HepG2 (cell line): ENCODE measurements around the gene MED20. TPM values are rescaled to one million over a fixed set of nuclear protein-coding genes. Genes with fewer than 3 reads are reported as not detected.
A peak's percentile ranks its signal among the peaks of the same experiment; 100 is the strongest.

Source experiments
- ATAC-seq: fragments of 200-7000 bp; cut with Tn5 transposase; 3 replicates; pipeline ENCODE4 v1.9.1; 2020; ENCODE audit warnings: mild to moderate bottlenecking, moderate library complexity
- BruUV-seq: library from RNA; stranded (reverse); fragments of 400-500 nt; replicated peaks from 2 replicates; lab custom pipeline; 2021; lab: Mats Ljungman, UMichigan
- CTCF ChIA-PET: fragments of 300-600 bp; formaldehyde crosslinking; extraction: SDS; loops from one replicate; lab custom pipeline; 2021; ENCODE audit warnings: low total read pairs, inconsistent platforms, low intra/inter-chr PET ratio; lab: Yijun Ruan, JAX
- POLR2A ChIA-PET: fragments of 350-600 bp; sonication (Branson Sonifier 250); formaldehyde crosslinking; loops from one replicate; lab custom pipeline; 2020; ENCODE audit warnings: antibody characterized with exemption, inconsistent platforms; lab: Yijun Ruan, JAX
- DNase-seq: peaks from one replicate; pipeline ENCODE4 v3.0.0-alpha.2; 2015; ENCODE audit warnings: low spot score
- FAIRE-seq: peaks from 3 replicates; lab custom pipeline; 2011; peaks lifted over from hg19 to GRCh38; lab: Jason Lieb, UNC
- H2AFZ ChIP-seq: one replicate; pipeline ENCODE4 v1.6.1; 2011; ENCODE audit warnings: low read length, inconsistent platforms
- H3K27ac ChIP-seq: fragments of 300-600 bp; 3 replicates; pipeline ENCODE4 v1.8.0; 2011; ENCODE audit warnings: mixed run types, mild to moderate bottlenecking, mixed read lengths, low read length, inconsistent platforms; ENCODE audit not compliant: insufficient read depth; ENCODE audit errors: extremely low read length
- H3K27me3 ChIP-seq, 2 experiments: fragments of 200-600 bp in 1 of 2; 2 replicates in 1 of 2; 3 replicates in 1 of 2; pipeline versions ENCODE4 v1.6.0 to v1.8.0; 2011; ENCODE audit warnings: low read length in 2 of 2, mild to moderate bottlenecking in 2 of 2, moderate library complexity in 2 of 2, inconsistent platforms in 1 of 2; ENCODE audit not compliant: insufficient read depth in 2 of 2, control insufficient read depth in 1 of 2
- H3K36me3 ChIP-seq, 2 experiments: fragments of 200-600 bp in 1 of 2; replicated peaks in 1 of 2; 2 replicates in 1 of 2; 3 replicates in 1 of 2; pipeline versions ENCODE4 v1.5.1 to v1.8.0; 2011; ENCODE audit warnings: low read length in 2 of 2, inconsistent platforms in 1 of 2; ENCODE audit not compliant: insufficient read depth in 2 of 2, control insufficient read depth in 1 of 2
- H3K4me1 ChIP-seq: 2 replicates; pipeline ENCODE4 v1.5.1; 2012; ENCODE audit warnings: low read length, inconsistent platforms; ENCODE audit not compliant: insufficient read depth
- H3K4me2 ChIP-seq: 2 replicates; pipeline ENCODE4 v1.6.0; 2011; ENCODE audit warnings: low read depth, low read length, inconsistent platforms
- H3K4me3 ChIP-seq, 3 experiments: fragments of 200-600 bp in 1 of 3; sonication (generic), shearing (Covaris generic) in 1 of 3; replicated peaks in 1 of 3; 2 replicates each; pipeline ENCODE4 v1.5.1; 2011 to 2016; ENCODE audit warnings: low read length in 3 of 3, inconsistent platforms in 2 of 3, low read depth in 2 of 3, mild to moderate bottlenecking in 2 of 3, control low read depth in 1 of 3, mixed read lengths in 1 of 3; ENCODE audit not compliant: insufficient read depth in 1 of 3
- H3K79me2 ChIP-seq: one replicate; pipeline ENCODE4 v1.6.1; 2011; ENCODE audit warnings: low read length, inconsistent platforms; ENCODE audit not compliant: insufficient read depth
- H3K9ac ChIP-seq: 2 replicates; pipeline ENCODE4 v1.6.0; 2011; ENCODE audit warnings: mild to moderate bottlenecking, low read depth, low read length, inconsistent platforms; ENCODE audit not compliant: insufficient read depth
- H3K9me3 ChIP-seq: 2 replicates; pipeline ENCODE4 v1.5.1; 2012; ENCODE audit warnings: mild to moderate bottlenecking, low read length
- H4K20me1 ChIP-seq: 2 replicates; pipeline ENCODE4 v1.6.0; 2011; ENCODE audit warnings: inconsistent platforms, mild to moderate bottlenecking, low read length, moderate library complexity; ENCODE audit not compliant: insufficient read depth
- CTCF ChIP-seq: sonication (generic); formaldehyde crosslinking; IDR thresholded peaks from 2 replicates; pipeline ENCODE4 v1.5.0; 2020; ENCODE audit warnings: mild to moderate bottlenecking, missing genetic modification reagents, moderate library complexity
- EHMT2 ChIP-seq: fragments of 200-600 bp; sonication (generic); IDR thresholded peaks from 2 replicates; pipeline ENCODE4 v1.7.0; 2017; ENCODE audit warnings: antibody characterized with exemption, low read depth, low read length, borderline replicate concordance
- ERF ChIP-seq: IDR thresholded peaks from 2 replicates; pipeline ENCODE4 v1.6.1; 2018; ENCODE audit warnings: missing biosample characterization, missing genetic modification reagents
- FOXA3 ChIP-seq: IDR thresholded peaks from 2 replicates; pipeline ENCODE4 v1.6.1; 2016; ENCODE audit warnings: missing genetic modification reagents, missing compliant biosample characterization
- FOXK1 ChIP-seq: sonication (generic); formaldehyde crosslinking; IDR thresholded peaks from 2 replicates; pipeline ENCODE4 v1.4.0; 2020; ENCODE audit warnings: low read depth, missing genetic modification reagents, borderline replicate concordance
- JUNB ChIP-seq: sonication (generic); formaldehyde crosslinking; IDR thresholded peaks from 2 replicates; pipeline ENCODE4 v1.8.0; 2022; ENCODE audit warnings: missing genetic modification reagents, mild to moderate bottlenecking, borderline replicate concordance
- NAIF1 ChIP-seq: sonication (generic); formaldehyde crosslinking; IDR thresholded peaks from 2 replicates; pipeline ENCODE4 v1.5.0; 2020; ENCODE audit warnings: mild to moderate bottlenecking, missing genetic modification reagents, borderline replicate concordance
- SIX4 ChIP-seq: sonication (generic); formaldehyde crosslinking; IDR thresholded peaks from 2 replicates; pipeline ENCODE4 v1.4.0; 2020; ENCODE audit warnings: missing genetic modification reagents
- STAG1 ChIP-seq: sonication (generic); formaldehyde crosslinking; IDR thresholded peaks from 2 replicates; pipeline ENCODE4 v1.4.0; 2020; ENCODE audit warnings: missing genetic modification reagents
- ZNF205 ChIP-seq: IDR thresholded peaks from 2 replicates; pipeline ENCODE4 v1.6.1; 2018; ENCODE audit warnings: missing biosample characterization, missing genetic modification reagents
- ZNF414 ChIP-seq: sonication (generic); formaldehyde crosslinking; IDR thresholded peaks from 2 replicates; pipeline ENCODE4 v1.5.0; 2020; ENCODE audit warnings: missing genetic modification reagents
- ZNF513 ChIP-seq: sonication (generic); formaldehyde crosslinking; conservative IDR thresholded peaks from 2 replicates; pipeline ENCODE4 v1.5.0; 2020; ENCODE audit warnings: missing genetic modification reagents
- ZNF644 ChIP-seq: IDR thresholded peaks from 2 replicates; pipeline ENCODE4 v1.6.1; 2016; ENCODE audit warnings: low read depth
- ZNF883 ChIP-seq: sonication (generic); formaldehyde crosslinking; IDR thresholded peaks from 2 replicates; pipeline ENCODE4 v1.5.1; 2020; ENCODE audit warnings: mild to moderate bottlenecking, missing genetic modification reagents; ENCODE audit errors: not compliant biosample characterization
- WGBS: methylation state at CpG from one replicate; pipeline ENCODE4 v1.1.6; 2017; ENCODE audit warnings: low lambda C conversion rate; 5-methylcytosine and 5-hydroxymethylcytosine counted together
- in situ Hi-C: cut with HindIII; loops from 2 replicates; pipeline ENCODE4 v1.10.0; 2017; ENCODE audit warnings: low pct_unique_long_range_greater_than_20kb; ENCODE audit not compliant: extremely low pct_ligation_motif_present
- intact Hi-C: fragments of 100-400 bp; cut with micrococcal nuclease; formaldehyde crosslinking; loops from one replicate; pipeline ENCODE4 v1.10.0; 2022; ENCODE audit not compliant: unreplicated experiment
- polyA plus RNA-seq, 8 experiments: library from polyadenylated mRNA; depleted of rRNA in 3 of 8; stranded (reverse) in 7 of 8; unstranded in 1 of 8; fragments of >200 nt; fragmentation: Illumina TruSeq in 4 of 8; extraction: Trizol in 4 of 8; gene quantifications; 2 replicates each; pipeline versions ENCODE4 v1.2.1 to v1.2.3, GENCODE V29; 2011 to 2016; ENCODE audit warnings: low read depth in 4 of 8, missing spikeins in 1 of 8, mixed read lengths in 1 of 8; ENCODE audit not compliant: insufficient read depth in 1 of 8
- total RNA-seq, 5 experiments: library from RNA; depleted of rRNA; stranded (reverse); fragments of >200 nt; fragmentation: Illumina TruSeq; extraction: Trizol; gene quantifications; 2 replicates each; pipeline ENCODE4 v1.2.3, GENCODE V29; 2016; ENCODE audit warnings: low read depth in 1 of 5

MED20 gene
- total and polyA plus RNA-seq, 2 of the 13 experiments (the other 11 are each of a cell fraction or from before 2014, with no cell fraction given) = 28.1 to 41.1 TPM

- Histone ChIP-seq H3K36me3 (peaks cover 17 to 32% of the 10 kb centered on the region in 2 experiments), H3K27me3 (no peaks in the 10 kb centered on the region), H3K9ac (no peak overlapping the region), H2AFZ (no peak overlapping the region), H3K79me2 (no peaks in the 10 kb centered on the region), H3K27ac (no peak overlapping the region), H4K20me1 (no peaks in the 10 kb centered on the region), H3K4me1 (no peaks in the 10 kb centered on the region), H3K9me3 (no peaks in the 10 kb centered on the region), H3K4me3 (no peak overlapping the region), H3K4me2 (no peak overlapping the region)
- TF ChIP-seq ZNF644 (CRISPR knock-in tag) (0 out of 2 replicates have a peak, but pooled peaks have one; percentile 9), CTCF (peak; percentile 54), EHMT2 (peak; percentile 64; the same call in 1 of the 2 replicates), ZNF205 (no peak), STAG1 (CRISPR knock-in tag) (peak; percentile 30; the same call in 1 of the 2 replicates)
- WGBS = 100% methylated on average over 1 of the region's 1 CpG
- CTCF ChIA-PET = interaction anchor here (1.2 kb wide), 1 partner anchor 142 kb away, joined by 4 read pairs; no protein-coding TSS in a partner anchor
- no peak for DNase-seq
- intact Hi-C loops = loop anchor here (1.0 kb wide), 1 partner anchor 142 kb away; no protein-coding TSS in a partner anchor
- FAIRE-seq = no peak
- POLR2A ChIA-PET = no interaction called here
- no peak for ATAC-seq
- no TSS peak for BruUV-seq
- in situ Hi-C loops = no loop called here
These were observed 18.9 kb downstream of the MED20 start for GRCh38 chr6:41901882-41902519.

GRCh38 chr6:41900861-41901260 is 20.1 kb downstream of the MED20 start:
- 94% methylated on average over 1 of the region's 1 CpG for WGBS
- Histone ChIP-seq H3K4me2 (no peak overlapping the region), H3K27me3 (no peaks in the 10 kb centered on the region), H3K79me2 (no peaks in the 10 kb centered on the region), H3K9me3 (no peaks in the 10 kb centered on the region), H4K20me1 (no peaks in the 10 kb centered on the region), H3K27ac (no peak overlapping the region), H3K9ac (no peak overlapping the region), H3K4me1 (peaks cover 5% of the 10 kb centered on the region), H3K36me3 (peaks cover 8 to 20% of the 10 kb centered on the region in 2 experiments), H2AFZ (no peak overlapping the region), H3K4me3 (no peak overlapping the region)
- ATAC-seq (no peak), FAIRE-seq (no peak), DNase-seq (no peak)
- CTCF ChIA-PET = no interaction called here
- POLR2A ChIA-PET = no interaction called here
- in situ Hi-C loops = no loop called here
- no TSS peak for BruUV-seq
- intact Hi-C loops = no loop called here
- TF ChIP-seq JUNB (CRISPR knock-in tag) (no peak), NAIF1 (CRISPR knock-in tag) (no peak), ZNF513 (no peak), ERF (CRISPR knock-in tag) (no peak), FOXA3 (CRISPR knock-in tag) (no peak), SIX4 (no peak), FOXK1 (CRISPR knock-in tag) (no peak), ZNF883 (CRISPR knock-in tag) (no peak), ZNF414 (CRISPR knock-in tag) (no peak)
